Astrocyte of the spinal cord (primary cell): ENCODE data around the gene CCDC92B.

ENCODE experiments used
- DNase-seq: peaks from one replicate; pipeline ENCODE4 v3.0.0; 2011; ENCODE audit warnings: low read depth, low spot score
- H3K4me3 ChIP-seq: 2 replicates; pipeline ENCODE4 v1.5.1; 2011; ENCODE audit warnings: low read depth, mild to moderate bottlenecking, low read length, moderate library complexity
- CTCF ChIP-seq: IDR thresholded peaks from 2 replicates; pipeline ENCODE4 v1.5.1; 2012; ENCODE audit warnings: low read depth, mild to moderate bottlenecking, low read length, inconsistent platforms
- in situ Hi-C: cut with HindIII; loops from 2 replicates; pipeline ENCODE4 v1.10.0; 2017; ENCODE audit warnings: low sequenced_read_pairs

CCDC92B gene

GRCh38 chr17:2709183-2709661 is 40.2 kb downstream of the CCDC92B start:
- no peak overlapping the region for H3K4me3 ChIP-seq
- in situ Hi-C loops, result no loop called here
- TF ChIP-seq CTCF, result no peak
- no peak for DNase-seq

GRCh38 chr17:2708585-2709182 is 40.8 kb downstream of the CCDC92B start:
- no peak for TF ChIP-seq CTCF
- in situ Hi-C loops, result no loop called here
- H3K4me3 ChIP-seq, result no peak overlapping the region
- DNase-seq, result no peak

- DNase-seq, result no peak
- no peak overlapping the region for H3K4me3 ChIP-seq
- in situ Hi-C loops, result no loop called here
- TF ChIP-seq CTCF, result peak; percentile 50
Measured at GRCh38 chr17:2707721-2708584, 41.5 kb downstream of the CCDC92B start.

- no peak for DNase-seq
- in situ Hi-C loops, result no loop called here
- TF ChIP-seq CTCF, result no peak
- H3K4me3 ChIP-seq, result no peak overlapping the region
Measured at GRCh38 chr17:2706911-2707510, 42.4 kb downstream of the CCDC92B start.

GRCh38 chr17:2705888-2706795 is 43.3 kb downstream of the CCDC92B start:
- in situ Hi-C loops, result no loop called here
- DNase-seq, result no peak
- no peak overlapping the region for H3K4me3 ChIP-seq
- TF ChIP-seq CTCF, result no peak

GRCh38 chr17:2705263-2705662 is 44.2 kb downstream of the CCDC92B start:
- peak; percentile 76 for DNase-seq
- H3K4me3 ChIP-seq, result no peak overlapping the region
- no peak for TF ChIP-seq CTCF
- in situ Hi-C loops, result no loop called here
